A549 (cell line): ENCODE measurements around the gene PPP2R2C.

ENCODE experiments used
- BHLHE40 ChIP-seq: IDR thresholded peaks from 2 replicates; pipeline ENCODE4 v1.6.1; 2012; ENCODE audit warnings: low read depth, low read length, inconsistent platforms
- CEBPB ChIP-seq, 2 experiments: fragments of >200 bp in 1 of 2; sonication (Bioruptor Twin) in 1 of 2; formaldehyde crosslinking in 1 of 2; IDR thresholded peaks; 2 replicates each; pipeline ENCODE4 v1.6.1; 2012 to 2016
- CHD4 ChIP-seq: fragments of 200-600 bp; sonication (generic); IDR thresholded peaks from 2 replicates; pipeline ENCODE4 v1.6.1; 2016; ENCODE audit warnings: antibody characterized with exemption, mild to moderate bottlenecking, borderline replicate concordance
- CTCF ChIP-seq: fragments of >200 bp; sonication (Bioruptor Twin); formaldehyde crosslinking; IDR thresholded peaks from 3 replicates; pipeline ENCODE4 v1.5.1; 2016
- EP300 ChIP-seq, 2 experiments: fragments of >200 bp; sonication (Bioruptor Twin); formaldehyde crosslinking; IDR thresholded peaks; 2 replicates in 1 of 2; 3 replicates in 1 of 2; pipeline ENCODE4 v1.6.1; 2016 to 2017
- PHF8 ChIP-seq: fragments of 200-600 bp; sonication (generic); IDR thresholded peaks from 2 replicates; pipeline ENCODE4 v1.6.1; 2016; ENCODE audit warnings: low read depth, mild to moderate bottlenecking, antibody characterized with exemption, moderate library complexity, borderline replicate concordance
- POLR2A ChIP-seq: IDR thresholded peaks from 2 replicates; pipeline ENCODE4 v1.6.1; 2012; ENCODE audit warnings: mild to moderate bottlenecking, low read length
- RAD21 ChIP-seq, 2 experiments: fragments of >200 bp in 1 of 2; sonication (Bioruptor Twin) in 1 of 2; formaldehyde crosslinking in 1 of 2; IDR thresholded peaks in 1 of 2; conservative IDR thresholded peaks in 1 of 2; 2 replicates in 1 of 2; 3 replicates in 1 of 2; pipeline ENCODE4 v1.6.1; 2012 to 2018; ENCODE audit warnings: inconsistent platforms in 1 of 2
- RFX5 ChIP-seq: fragments of 450-650 bp; IDR thresholded peaks from 2 replicates; pipeline ENCODE4 v1.7.1; 2014; ENCODE audit warnings: antibody characterized with exemption, mild to moderate bottlenecking, moderate library complexity
- USF2 ChIP-seq: fragments of 450-650 bp; IDR thresholded peaks from 2 replicates; pipeline ENCODE4 v1.6.1; 2014; ENCODE audit warnings: antibody characterized with exemption

GRCh38 chr4:6427439-6428090 lies 44.8 kb downstream of the PPP2R2C start:
- TF ChIP-seq CTCF (no peak), CHD4 (no peak), BHLHE40 (no peak), POLR2A (no peak), EP300 (IDR thresholded peaks at IDR 0.05) (no peak), PHF8 (no peak), USF2 (no peak), RAD21 (conservative IDR thresholded peaks at IDR 0.05 in 1 of 2, IDR thresholded peaks at IDR 0.05 in 1 of 2) (no peak), CEBPB (IDR thresholded peaks at IDR 0.05) (no peak), RFX5 (no peak)
